GM12873 (cell line): Measurements from ENCODE around the gene CDC45.

Experiments used
- TF ChIP-seq, protein P1 (sequence below): IDR thresholded peaks from 2 replicates; pipeline ENCODE4 v1.5.1; 2012; ENCODE audit warnings: low read depth, mild to moderate bottlenecking, moderate library complexity, low read length, control low read depth; ENCODE audit not compliant: insufficient read depth; ENCODE audit errors: missing control alignments

Gene CDC45

DNA sequence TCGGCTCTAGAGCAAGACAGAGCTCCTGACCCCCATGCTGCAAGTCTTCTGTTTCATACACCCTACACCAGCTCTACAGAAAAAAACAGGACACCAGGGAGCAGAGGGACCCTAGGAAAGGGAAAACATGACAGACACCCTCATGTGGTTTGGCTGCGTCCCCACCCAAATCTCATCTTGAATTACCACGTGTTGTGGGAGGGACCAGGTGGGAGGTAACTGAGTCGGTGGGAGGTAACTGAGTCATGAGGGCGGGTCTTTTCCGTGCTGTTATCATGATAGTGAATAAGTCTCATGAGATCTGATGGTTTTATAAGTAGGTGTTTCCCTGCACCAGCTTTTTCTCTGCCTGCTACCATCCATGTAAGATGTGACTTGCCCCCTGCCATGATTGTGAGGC, 25.6 kb upstream of the CDC45 start:
- TF ChIP-seq, protein P1, sequence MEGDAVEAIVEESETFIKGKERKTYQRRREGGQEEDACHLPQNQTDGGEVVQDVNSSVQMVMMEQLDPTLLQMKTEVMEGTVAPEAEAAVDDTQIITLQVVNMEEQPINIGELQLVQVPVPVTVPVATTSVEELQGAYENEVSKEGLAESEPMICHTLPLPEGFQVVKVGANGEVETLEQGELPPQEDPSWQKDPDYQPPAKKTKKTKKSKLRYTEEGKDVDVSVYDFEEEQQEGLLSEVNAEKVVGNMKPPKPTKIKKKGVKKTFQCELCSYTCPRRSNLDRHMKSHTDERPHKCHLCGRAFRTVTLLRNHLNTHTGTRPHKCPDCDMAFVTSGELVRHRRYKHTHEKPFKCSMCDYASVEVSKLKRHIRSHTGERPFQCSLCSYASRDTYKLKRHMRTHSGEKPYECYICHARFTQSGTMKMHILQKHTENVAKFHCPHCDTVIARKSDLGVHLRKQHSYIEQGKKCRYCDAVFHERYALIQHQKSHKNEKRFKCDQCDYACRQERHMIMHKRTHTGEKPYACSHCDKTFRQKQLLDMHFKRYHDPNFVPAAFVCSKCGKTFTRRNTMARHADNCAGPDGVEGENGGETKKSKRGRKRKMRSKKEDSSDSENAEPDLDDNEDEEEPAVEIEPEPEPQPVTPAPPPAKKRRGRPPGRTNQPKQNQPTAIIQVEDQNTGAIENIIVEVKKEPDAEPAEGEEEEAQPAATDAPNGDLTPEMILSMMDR = no peak

DNA sequence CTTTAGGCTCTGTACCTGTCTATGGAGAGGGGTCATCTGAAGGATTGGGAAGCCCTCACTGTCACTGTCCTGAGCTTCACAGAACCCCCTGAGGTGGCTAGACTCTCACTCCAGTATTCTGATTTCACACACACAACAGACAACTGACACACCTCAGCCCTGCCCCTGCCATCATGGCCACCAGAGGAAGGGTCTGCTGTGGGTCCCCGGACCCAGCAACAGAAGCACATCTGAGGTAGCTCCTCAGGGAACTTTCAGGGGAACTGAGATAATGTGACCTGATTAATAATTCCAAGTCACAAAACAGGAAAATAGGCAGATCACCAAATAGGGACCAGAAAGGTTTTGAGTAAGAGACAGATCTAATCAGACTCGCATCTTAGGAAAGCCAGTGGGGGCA, 24.7 kb upstream of the CDC45 start:
- TF ChIP-seq, protein P1 = no peak

DNA sequence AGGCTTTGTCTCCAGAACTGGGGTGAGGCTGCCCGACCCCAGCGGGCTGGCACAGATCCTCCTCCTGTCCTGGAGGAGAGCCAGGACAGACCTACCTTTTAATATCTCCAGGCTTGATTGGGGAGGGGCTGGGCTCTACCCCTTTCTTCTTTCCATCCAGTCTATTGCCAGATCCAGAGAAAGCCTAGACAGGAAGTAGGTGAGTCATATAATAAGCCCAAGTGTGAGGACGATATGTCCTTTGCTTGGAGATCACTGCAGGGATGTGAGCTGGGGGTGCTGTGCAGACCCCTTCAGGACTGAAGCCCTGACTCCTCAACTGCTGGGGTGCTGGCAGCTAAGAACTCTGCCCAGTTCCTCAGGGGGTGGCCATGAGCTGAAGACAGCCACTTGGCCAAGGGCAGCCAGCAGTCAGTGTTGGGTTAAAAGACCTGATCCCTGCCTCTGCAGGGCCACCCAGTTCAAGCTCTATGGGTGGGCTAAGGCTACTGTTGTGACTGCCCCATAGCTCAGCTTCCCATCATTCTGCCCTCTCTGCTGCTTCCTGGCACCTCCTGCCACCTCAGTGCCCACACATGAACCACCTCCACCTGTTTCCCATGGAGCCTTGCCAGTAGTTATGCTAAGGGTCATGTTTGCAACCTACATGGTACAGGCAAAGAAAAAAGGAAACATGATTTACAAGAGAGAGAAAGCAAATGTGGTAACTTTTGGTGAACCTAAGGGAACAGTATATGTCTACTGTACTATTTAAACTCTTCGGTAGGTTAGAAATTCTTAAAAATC, 23.9 kb upstream of the CDC45 start:
- TF ChIP-seq, protein P1 = no peak

DNA sequence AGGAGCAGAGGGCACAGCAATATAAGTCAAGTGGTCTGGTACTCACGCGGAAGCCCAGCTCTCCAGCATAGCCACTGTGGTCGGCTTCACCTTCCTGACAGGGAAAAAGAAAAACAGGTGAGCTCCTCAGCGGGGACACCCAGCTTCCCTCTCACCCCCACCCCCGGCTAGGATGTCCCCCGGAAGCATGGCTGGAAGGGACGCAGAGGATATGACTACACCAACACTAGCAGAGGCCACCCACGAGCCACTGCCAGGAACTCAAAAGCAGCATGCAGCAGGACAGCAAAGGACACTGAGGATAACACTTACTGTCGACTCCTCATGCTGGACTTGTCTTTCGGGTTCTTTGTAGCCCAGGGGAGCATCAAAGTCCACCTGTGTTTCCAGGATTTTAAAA, 23.2 kb upstream of the CDC45 start:
- TF ChIP-seq, protein P1 = no peak

DNA sequence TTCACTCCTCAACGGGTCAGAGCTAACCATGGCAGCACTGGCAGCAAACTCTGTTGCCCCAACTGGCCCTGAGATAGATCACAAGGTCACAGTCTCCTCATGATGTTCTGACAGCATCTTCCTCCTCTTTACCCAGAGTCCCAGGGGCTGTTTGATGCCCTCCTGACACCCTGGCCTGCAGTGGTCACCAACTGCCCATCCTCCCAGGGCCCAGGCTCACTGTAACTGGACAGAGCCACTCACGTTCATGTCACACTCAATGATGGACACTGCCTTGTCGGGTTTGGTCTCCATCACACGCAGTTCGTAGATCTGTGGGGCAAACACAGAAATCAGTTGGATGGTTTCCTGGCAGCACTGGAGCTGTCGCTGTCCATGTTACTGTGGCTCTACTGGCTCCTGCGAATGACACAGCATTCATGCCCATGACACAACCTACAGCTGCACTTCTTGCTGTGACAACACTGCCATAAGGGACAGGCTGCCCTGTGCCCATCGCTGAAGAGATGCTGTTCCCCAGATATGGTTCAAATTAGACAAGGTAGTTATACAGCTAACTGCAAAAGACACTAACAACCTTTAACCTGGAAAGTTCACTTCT, 21.8 kb upstream of the CDC45 start:
- TF ChIP-seq, protein P1 = no peak

DNA sequence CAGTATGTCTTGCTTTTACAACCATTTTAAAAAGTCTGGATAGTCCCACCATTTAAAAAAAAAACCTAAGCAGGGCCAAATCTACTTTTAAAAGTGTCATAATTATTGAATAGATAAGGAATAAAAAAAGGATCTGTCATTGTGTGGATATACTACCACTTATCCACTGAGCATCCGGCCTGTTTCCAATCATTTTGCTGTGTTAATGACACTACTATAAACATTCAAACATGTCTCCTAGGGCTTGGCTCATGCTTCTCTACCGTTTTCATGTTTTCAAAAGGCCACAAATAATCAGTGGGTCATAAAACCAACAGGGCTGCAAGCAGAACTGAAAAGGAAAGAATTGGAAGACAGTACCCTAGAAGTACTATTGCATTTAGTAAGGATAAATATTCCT, 19.7 kb upstream of the CDC45 start:
- TF ChIP-seq, protein P1 = no peak

DNA sequence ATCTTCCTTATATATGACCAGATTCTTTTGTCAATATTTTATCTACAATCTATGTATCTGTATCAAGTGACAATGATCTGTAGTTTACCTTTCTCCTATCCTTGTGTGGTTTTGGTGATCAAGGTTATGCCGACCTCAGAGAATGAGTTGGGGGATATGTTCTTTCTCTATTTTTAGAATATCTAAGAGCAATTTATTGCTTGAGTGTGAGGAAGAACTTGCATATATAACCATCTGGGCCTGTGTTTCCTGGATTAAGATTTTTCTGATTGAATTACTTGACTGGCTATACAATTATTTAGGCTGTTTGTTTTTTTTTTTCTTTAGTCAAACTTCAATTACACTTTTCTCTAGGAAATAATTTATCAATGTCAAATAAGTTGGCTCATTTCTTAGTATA, 18.2 kb upstream of the CDC45 start:
- TF ChIP-seq, protein P1 = no peak
